Renal pelvis (tissue), 4 donors: Measurements from ENCODE around the gene SLBP. TPM values are rescaled to one million over a fixed set of nuclear protein-coding genes. Genes with fewer than 3 reads are reported as not detected.
A peak's percentile ranks its signal among the peaks of the same experiment; 100 is the strongest.

ENCODE experiments used
- DNase-seq: peaks from one replicate; pipeline ENCODE4 v3.0.0-alpha.2; 2013
- polyA plus RNA-seq, 3 donors: library from polyadenylated mRNA; unstranded; fragments of 120-200 nt; gene quantifications; one replicate each; pipeline ENCODE4 v1.2.1, GENCODE V29; 2013; ENCODE audit not compliant: insufficient read length in 3 of 3

The SLBP gene
- polyA plus RNA-seq, 3 donors, result 80.8 to 87.6 (median 86.8) TPM

DNA sequence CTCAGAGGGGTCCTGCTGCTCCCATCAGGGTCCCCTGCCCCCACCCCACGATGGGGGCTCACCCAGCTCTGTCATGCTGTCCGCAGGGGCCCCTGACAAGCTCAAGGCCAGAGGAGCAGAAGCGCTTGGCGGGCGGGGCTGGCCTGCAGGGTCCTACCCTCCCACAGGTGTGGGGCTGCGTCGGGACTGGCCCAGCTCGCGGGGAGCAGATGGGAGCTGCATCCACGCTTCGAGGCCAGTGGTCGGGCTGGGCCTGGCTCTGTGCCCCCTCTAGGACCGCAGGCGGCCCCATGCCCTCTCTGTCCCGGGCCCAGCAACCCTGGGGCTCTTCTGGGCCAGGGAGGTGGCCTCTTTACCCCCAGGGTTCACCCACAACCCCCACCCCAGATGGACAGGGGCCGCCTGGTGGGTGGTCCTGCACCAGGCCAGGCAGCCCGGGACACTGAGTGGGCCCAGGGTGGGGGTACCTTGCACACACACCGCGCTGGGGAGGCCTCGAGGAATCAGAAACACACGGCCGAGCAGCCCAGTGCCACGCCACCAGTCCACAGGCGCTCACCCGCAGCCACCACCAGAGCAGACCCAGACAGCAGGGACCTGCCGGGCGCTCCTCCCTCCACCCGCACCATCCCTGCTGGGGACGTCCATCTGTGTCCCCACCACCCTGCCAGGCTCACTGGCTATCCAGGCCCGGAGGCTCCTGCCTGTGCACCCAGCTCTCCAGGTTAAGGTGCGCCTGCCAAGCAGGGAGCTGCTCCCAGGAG is 39.2 kb upstream of the SLBP start:
- no peak for DNase-seq

DNA sequence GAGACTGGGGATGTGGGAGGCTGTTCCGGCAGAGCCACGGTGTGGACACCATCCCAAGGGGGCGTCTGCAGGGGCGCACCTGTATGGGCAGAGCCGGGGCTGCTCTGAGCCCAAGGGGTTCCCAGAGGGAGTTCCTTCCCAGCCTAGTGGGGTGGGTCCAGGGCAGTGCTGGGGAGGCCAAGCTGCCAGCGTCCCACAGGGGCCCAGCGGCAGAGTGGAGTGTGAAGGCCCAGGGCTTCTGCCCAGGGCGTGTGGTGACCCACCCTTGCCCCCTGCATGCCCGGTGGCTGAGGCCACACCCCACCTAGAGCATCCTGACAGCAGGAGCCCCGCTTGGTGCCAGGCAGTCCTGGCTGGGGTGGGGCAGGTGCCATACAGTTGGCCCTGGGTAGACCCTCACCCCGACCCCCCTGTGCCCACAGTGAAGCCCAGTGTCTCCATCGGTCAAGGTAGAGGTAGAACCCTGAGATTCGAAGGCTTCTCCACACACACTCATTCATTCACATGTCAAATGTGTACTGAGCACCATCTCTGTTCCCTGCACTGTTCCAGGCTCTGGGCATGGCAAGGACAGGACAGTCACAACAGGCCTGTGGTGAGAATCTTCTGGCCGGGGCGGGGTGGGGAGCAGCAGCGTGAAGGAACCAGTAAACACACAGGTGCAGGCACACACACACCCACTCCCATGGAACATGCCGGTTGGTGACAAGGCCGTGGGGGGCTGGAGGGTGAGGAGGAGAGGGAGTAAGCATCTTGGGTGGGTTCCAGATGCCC is 38.4 kb upstream of the SLBP start:
- no peak for DNase-seq

DNA sequence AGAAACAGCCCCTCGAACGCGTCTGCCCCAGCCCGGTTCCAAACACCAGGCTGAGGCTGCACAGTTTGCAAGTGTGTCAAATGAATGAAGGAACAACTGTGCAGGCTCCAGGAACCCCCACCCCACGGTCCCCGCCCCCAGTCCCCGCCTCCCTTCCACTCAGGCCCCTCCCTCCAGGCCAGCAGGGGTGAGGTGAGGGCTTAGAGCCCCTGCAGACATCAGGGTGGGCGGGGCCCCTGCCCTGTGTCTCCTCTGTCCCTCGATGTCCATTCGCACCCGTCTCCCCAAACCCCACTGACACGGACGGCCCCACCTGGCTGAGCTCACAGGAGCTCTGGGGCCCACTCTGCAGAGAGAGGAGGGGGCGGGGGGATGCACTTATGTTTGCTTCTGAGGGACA is 37.7 kb upstream of the SLBP start:
- DNase-seq, result no peak

DNA sequence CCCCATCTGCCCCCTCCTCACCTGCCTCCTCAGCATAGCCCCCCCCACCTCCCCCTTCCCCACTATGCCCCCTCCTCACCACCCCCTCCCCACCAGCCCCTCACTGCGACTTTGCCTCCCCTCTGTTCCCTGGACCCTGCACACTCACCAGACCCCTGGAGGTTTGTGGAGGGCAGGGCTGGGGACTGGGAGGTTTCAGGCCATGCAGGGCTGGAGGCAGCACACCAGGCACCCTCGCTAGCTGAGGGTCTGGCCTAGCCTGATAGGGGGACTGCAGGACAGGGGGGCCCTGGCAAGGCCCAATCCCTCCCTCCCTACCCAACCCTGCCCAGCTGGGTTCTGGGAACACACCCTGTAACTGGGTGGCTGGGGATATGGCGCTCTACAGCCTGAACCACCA is 37.3 kb upstream of the SLBP start:
- no peak for DNase-seq

DNA sequence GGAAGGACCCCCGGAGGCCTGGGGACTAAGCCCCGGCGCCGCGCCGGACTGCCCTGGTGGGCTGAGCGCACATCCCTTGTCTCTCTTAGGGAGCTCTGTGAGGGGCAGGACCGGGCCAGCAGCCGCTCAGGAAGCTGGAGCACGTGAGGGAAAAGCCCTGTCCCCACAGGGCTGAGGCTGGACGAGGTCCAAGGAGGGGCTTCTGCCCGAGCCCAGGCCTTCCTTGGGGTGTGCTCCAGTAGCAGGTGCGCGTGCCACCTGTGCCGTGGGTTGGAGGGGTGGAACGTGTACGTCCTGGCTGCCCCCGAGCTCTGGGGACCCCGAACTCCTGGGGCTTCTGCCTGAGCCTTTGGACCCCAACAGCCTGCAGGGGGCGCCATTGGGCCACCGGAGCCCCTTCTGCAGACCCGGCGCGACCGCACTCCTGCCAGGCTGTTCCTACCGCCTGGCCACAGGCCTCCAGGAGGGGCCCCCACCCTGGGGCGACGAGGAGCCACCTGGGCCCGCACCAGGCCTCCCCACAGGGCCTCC is 36.4 kb upstream of the SLBP start:
- peak; percentile 75 for DNase-seq

DNA sequence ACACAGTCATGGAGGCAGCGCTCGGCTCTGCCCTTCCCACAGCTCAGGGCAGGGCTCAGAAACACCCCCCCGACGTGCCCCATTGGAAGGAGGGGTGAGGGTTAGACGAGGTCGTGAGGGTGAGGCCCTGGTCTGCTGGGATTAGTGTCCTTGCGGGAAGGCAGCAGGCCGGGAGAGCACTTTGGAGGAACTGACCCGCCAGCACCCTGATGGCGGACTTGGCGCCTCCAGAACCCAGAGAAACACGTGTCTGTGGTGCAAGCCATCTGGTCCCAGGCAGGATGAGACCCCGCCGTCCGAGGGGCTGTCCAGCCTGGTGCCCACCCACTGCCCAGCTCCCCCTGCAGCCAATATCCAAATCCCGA is 35.5 kb upstream of the SLBP start:
- DNase-seq, result no peak

DNA sequence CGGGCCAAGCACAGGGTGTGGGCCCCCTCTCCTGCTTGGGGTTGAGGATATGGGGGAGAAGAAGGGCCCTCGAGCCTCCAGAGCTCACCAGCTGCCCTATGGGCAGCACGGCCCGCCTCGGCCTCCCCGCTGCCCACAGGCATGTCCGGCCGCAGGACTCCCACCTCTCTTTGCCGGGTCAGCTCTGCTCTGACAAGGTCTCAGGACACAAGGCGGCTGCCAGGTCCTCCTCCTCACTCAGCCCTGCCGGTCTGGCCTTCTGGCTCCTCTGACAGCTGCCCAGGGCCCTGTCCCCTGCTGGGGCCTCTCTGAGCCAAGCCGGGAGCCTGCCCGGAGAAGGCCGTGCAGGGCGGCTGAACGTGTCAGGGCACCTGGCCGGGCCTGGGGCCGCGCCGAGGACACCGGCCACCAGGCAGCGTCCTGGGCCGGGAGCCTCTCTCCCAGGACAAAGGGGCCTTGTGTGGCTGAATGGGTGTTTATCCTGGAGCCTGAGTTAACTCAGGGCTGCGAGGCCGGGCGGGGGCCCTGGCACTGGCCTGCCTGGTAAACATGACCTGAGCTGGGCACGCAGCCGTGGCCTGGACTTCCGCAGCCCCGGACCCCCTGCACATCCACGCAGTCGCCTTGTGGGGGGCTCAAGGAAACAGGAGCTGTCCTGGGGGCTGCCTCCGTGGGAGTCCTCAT is 34.9 kb upstream of the SLBP start:
- no peak for DNase-seq

DNA sequence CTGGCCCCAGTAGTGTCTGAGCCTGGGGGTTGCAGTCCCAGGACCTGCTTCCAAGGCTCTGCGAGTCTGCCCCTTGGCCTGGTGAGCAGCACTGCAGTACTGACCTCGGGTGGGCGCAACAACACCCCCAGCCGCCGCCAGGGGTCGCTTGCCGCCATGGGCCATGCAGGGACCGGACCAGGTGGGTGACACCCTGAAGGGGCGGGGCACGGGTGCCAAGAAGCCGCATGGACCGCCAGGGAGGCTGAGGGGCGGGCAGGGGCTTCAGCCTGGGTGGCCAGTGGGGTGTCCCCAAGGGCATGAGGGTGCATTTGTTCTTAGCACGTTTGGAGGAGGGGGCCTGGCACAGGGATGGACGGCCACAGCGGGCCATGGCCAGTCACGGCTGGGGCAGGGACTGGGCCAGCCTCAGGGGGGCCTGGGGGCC is 34.2 kb upstream of the SLBP start:
- peak; percentile 70 for DNase-seq

DNA sequence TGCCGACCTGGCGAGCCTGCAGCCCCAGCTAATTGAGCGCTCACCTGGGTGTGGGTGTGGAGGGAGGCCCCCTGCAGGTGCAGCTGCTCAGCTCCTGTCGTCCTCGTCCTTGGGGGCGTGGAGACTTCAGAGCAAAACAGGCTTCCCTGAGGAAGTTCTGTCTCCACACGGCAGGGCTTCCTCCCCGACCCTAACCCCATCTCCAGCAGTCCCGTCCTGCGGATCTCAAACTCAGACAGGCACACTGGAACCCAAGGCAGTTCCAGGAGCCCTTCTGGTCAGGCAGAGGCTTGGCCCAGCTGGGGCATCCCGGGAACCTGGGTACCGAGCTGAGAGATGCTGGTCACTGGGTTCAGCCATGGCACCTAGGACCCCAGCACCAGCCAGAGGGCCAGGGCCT is 33.6 kb upstream of the SLBP start:
- DNase-seq, result no peak

DNA sequence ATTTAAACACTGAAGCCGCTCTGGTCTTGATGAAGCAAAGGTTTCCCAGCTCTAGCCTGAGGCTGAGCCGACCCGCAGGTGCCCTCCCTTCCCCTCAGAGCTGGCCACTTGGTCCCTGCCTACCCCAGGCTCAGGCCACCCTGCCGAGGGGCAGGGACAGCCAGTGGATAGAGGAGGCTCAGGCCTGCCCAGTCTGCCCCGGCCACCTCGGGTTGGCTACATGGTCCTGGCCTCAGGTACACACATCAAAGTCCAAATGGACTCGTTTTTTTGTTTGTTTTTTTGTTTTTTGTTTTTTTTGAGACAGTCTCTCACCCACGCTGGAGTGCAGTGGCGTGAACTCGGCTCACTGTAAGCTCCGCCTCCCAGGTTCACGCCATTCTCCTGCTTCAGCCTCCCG is 33.0 kb upstream of the SLBP start:
- no peak for DNase-seq

DNA sequence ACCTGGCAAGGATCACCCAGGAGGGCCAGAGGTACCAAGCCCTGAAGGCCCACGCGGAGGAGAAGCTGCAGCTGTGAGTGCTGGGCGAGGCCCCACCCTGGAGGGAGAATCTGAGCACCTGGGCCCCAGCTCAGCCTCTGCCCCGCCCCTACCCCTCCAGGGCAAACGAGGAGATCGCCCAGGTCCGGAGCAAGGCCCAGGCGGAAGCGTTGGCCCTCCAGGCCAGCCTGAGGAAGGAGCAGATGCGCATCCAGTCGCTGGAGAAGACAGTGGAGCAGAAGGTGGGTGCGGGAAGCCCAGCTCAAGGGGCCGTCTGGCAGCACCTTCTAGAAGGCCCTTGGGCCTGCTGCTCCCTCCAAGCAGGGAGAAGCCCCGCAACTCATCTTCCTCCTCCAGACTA is 32.4 kb upstream of the SLBP start:
- DNase-seq, result no peak

DNA sequence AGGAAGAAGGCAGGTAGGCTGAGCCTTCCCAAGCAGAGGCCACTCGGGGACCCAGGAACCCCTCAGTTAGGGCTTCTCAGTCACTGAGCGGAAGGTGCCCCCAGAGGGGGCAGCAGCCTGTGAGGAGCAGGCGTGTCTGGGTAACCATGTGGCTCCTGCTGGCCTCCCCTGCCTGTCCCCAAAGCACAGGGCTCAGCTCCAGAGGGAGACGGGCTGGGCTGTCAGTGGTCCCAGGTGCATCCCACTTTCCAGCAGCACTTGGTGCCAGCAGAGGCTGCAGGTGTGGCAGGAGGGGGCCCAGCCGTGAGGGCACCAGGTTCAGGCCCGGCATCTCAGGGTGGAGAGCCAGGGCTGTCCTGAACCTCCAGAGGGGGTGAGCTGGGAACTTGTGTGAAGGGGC is 31.9 kb upstream of the SLBP start:
- DNase-seq, result no peak

DNA sequence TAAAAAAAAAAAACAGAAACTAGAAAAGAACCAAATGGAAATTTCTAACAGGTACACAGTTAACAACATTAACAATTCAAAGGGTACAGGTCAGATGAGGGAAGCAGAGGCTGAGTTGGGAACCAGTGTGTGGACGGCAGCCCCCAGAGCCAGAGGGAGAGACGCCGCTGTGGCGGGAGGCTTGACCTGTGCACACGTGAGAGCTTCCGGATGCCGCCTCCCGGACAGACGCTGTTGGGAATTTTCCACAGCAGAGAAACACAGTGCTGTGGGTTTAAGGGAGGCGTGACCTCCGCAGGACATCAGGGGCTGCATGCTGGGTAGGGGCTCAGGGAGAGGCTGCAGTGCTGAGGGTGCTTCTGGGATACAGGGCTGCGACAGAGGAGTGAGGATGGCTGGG is 31.4 kb upstream of the SLBP start:
- DNase-seq, result no peak

DNA sequence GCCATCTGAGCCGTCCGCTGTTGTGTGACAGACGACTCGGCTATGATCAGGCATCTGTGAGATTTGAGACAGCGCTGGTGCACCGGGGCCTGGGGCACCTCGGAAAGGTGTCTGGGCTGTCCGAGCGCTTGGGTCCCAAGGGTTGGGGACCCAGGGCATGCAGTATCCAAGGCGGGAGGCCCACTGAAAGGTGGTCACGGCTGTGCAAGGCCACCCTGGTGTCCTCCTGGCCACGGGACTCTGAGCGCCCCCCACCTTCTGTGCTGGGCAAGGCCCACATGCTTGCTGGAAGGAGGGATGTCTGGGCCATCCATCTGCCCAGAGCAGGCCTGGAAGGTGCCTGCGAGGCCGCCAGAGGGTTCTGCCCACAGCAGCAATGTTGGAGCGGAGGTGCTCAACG is 29.1 kb upstream of the SLBP start:
- DNase-seq, result no peak

DNA sequence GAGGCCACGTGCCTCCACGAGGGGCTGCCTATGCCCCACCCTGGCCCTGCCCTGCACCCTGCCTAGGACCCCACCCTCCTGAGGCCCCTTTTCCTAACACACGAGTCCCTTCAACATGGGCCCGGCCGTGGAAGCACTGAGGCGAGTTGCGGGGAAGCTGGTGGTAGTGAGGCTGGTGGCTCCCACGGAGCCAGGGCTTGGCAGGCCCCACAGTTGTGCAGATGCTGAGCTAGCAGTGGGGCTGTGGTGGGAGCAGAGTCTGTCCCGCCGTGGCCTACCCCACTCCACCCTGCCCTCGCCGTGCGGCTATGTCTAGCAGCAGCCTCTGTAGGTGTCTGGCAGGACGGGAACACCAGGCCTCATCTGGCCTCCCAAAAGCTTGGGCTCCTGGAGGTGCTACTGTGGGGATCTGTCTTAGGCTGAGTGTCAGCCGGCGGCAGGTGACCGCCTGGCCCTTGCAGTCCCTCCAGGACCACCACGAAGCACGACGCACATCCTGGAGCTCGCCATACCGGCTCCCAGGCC is 28.0 kb upstream of the SLBP start:
- no peak for DNase-seq

DNA sequence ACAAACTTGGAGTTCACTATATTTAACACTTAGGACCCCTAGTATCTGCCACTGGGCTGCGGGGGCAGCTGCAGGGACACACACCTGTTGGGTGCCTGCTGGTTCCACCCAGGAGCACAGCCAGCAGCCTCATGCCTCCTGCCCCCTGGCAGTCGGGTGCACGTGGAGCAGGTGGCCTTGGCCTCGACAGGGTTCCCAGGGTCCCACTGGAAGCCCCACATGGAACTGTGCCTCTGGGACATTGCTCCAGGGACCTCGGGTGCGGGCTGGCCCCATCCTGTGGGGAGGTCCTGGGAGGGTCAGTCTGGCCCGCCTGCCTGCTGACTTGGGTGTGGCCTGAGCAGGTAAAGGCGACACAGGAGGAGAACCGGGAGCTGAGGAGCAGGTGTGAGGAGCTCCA is 27.2 kb upstream of the SLBP start:
- DNase-seq, result no peak

DNA sequence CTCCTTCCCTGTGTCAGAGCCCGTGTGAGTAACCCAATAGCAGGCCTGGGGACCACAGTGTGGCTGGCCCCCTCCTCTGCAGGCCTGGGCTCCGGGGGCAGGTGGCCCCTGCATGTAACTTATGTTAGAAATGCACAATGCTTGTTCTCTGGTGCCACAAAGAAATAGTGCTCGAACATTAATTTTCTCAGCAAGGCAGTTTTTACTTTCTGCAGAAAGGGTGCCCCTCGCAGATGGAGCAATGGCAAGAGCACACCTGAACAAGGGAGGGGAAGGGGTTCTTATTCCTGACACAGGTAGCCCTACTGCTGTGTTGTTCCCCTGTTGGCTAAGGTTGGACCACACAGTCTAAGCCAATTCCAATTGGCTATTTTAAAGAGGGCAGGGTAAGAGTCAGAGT is 26.3 kb upstream of the SLBP start:
- no peak for DNase-seq

DNA sequence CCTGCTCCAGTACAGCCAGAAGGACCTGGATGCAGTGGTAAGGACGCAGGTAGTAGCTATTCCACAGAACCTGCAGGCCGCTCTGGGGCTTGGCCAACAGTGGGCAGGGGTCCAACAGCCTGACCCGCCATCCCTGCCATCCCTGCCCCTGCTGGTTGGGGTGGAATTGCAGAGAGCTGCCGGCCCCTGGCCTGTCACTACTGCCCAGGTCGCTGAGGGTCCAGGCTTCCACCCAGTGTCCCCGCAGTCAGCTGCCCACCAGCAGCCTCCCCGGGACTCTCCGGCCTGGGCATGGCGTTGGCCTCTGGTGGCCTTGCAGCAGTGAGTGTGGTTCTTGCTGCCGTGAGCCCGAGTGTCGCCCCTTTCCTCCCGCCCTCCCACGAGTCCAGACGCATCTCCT is 25.5 kb upstream of the SLBP start:
- no peak for DNase-seq

DNA sequence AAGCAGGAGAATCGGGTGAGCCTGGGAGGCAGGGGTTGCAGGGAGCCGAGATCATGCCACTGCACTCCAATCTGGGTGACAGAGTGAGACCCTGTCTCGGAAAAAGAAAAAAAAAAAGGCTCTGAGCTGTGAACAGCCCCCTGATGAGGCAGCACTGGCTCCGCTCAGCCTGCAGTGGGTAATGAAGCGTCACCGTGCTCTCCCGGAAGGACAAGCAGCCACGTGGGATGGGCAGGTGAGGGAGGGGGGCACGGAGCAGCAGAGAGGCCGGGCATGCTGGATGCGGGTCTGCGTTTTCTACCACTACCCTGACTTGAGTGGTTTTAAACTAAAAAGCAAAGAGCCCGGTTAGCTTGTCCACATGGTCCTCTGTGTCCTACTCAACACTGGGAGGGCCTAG is 24.7 kb upstream of the SLBP start:
- no peak for DNase-seq

DNA sequence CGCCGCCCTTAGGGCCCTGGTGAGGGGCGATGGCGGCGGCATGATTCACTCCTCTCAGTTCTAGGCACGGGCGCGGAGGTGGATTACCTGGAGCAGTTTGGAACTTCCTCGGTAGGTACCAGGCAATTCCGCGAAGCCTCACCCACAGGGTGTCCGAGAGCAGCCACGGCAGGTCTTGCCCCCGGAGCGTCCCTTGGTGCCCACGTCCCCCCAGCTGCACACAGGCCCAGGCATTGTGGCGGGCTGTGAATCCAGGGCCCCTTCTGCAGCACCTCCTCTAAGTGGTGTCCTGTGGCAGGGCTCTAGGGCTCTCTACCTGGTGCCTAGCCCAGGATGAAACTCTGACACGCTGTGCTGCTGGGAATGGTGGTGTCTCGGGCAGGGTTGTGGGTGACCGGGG is 23.1 kb upstream of the SLBP start:
- DNase-seq, result no peak

DNA sequence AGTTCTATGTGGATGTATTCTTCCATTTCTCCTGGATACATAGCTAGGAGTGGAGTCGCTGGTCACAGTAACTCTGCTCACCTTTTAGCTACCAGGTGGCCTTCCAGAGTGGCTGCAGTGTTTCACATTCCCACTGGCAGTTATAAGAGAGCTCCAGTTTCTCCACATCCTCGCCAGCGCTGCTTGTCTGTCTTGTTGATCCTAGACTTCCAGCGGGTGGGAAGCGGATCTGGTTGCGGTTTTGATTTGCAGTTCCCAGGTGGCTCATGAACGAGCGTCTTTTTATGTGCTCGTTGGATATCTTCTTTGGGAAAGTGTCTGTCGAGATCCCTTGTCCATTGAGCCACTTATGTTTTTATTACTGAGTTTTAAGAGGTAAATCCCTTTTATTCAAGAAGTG is 20.8 kb upstream of the SLBP start:
- no peak for DNase-seq

DNA sequence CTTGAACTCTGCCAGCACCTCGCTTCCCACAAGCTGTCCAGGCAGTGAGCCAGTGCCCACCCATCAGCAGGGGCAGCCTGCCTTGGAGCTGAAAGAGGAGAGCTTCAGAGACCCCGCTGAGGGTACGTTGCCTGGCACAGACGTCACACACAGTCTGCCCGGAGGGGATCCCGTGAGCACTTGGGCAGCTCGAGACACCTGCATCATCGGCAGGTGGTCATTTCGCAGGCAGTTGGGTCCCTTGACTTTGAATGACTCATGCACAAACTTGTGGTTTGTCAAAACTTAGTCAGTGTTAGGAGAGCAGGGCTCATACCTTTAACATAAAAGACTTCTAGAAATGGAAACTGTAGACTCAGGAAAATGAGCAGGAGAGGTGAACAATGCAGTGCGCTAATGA is 19.1 kb upstream of the SLBP start:
- no peak for DNase-seq
